Upper lobe of right lung (tissue), 1 donor: Measurements from ENCODE around the gene DOK7. TPM values are rescaled to one million over a fixed set of nuclear protein-coding genes. Genes with fewer than 3 reads are reported as not detected.

Experiments used
- ATAC-seq: fragments of 200-7000 bp; cut with Tn5 transposase; one replicate; pipeline ENCODE4 v1.9.1; 2020; ENCODE audit warnings: mild to moderate bottlenecking, moderate library complexity
- DNase-seq: peaks from one replicate; pipeline ENCODE4 v3.0.0-alpha.2; 2020
- H3K27ac ChIP-seq: fragments of 200-600 bp; one replicate; pipeline ENCODE4 v1.8.0; 2022
- H3K27me3 ChIP-seq: fragments of 200-600 bp; one replicate; pipeline ENCODE4 v1.8.0; 2022; ENCODE audit warnings: mild to moderate bottlenecking
- H3K36me3 ChIP-seq: fragments of 200-600 bp; one replicate; pipeline ENCODE4 v1.8.0; 2022
- H3K4me1 ChIP-seq: fragments of 200-600 bp; one replicate; pipeline ENCODE4 v1.8.0; 2022
- H3K4me3 ChIP-seq: fragments of 200-600 bp; one replicate; pipeline ENCODE4 v1.8.0; 2022; ENCODE audit warnings: mild to moderate bottlenecking
- H3K9me3 ChIP-seq: fragments of 200-600 bp; one replicate; pipeline ENCODE4 v1.8.0; 2022
- CTCF ChIP-seq: fragments of 200-600 bp; IDR thresholded peaks from one replicate; pipeline ENCODE4 v1.8.0; 2022; ENCODE audit warnings: antibody characterized with exemption
- intact Hi-C: fragments of 100-400 bp; cut with DNase I; formaldehyde crosslinking; loops from one replicate; pipeline ENCODE4 v1.11.0; 2022
- total RNA-seq: library from RNA; stranded (reverse); fragmentation: NEBNext Ultra II Directional; extraction: Animal tissue kit (Norgen Biotek cat#: 25700); gene quantifications from one replicate; pipeline ENCODE4 v1.2.1, GENCODE V29; 2021
- donor health status: DM: no; HTN: yes; CAD: no; lungs with severe emphysema.

Gene DOK7
- total RNA-seq, 1 donor from 2014 or later, result 3.6 TPM

- TF ChIP-seq CTCF, result no peak
- ATAC-seq (peak; percentile 39), DNase-seq (no peak)
- peaks cover 41% of the 10 kb centered on the region for H3K27me3 ChIP-seq
- H3K36me3 ChIP-seq, result no peaks in the 10 kb centered on the region
- H3K4me1 ChIP-seq, result peaks cover 14% of the 10 kb centered on the region
- H3K27ac ChIP-seq, result no peak overlapping the region
- intact Hi-C loops, result no loop called here
- no peak overlapping the region for H3K4me3 ChIP-seq
- H3K9me3 ChIP-seq, result no peaks in the 10 kb centered on the region
Observed at GRCh38 chr4:3484057-3484973, 21.2 kb downstream of the DOK7 start.

DNA sequence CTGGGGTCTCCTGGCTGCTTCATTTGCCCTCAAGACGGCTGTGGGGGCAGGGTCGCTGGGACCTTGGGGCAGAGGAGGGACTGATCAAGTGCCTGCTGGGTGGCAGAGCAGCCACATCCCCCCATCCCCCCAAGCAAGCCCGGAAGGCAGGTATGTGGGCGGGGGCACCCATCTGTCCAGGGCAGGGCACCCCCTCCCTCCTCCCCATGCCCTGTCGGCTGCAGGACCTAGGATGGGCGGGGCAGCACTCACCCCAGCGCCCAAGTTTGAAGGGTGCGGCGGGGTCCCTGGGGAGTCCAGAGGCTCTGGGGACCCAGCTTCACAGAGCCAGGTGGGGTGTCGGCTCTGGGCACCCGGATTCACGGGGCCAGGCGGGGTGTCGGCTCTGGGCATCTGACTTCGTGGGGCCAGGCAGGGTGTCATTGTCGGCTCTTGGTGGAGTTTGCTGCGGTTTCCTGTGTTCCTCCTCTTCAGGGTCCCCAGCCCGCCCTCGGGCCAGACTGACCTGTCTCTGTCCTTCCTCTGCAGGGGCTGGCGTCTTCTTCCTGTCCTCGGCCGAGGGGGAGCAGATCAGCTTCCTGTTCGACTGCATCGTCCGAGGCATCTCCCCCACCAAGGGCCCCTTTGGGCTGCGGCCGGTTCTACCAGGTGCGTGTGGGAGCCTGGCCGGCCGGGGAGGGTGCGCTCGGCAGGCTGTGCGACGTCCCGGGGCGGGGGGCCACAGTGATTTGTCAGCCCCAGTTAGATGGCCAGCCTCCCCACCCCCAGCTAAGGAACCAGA is 22.1 kb downstream of the DOK7 start:
- ATAC-seq, result peak; percentile 11
- no peak overlapping the region for H3K27ac ChIP-seq
- no peak for DNase-seq
- H3K4me1 ChIP-seq, result peaks cover 14% of the 10 kb centered on the region
- no peaks in the 10 kb centered on the region for H3K9me3 ChIP-seq
- H3K27me3 ChIP-seq, result peaks cover 41% of the 10 kb centered on the region
- H3K4me3 ChIP-seq, result no peak overlapping the region
- H3K36me3 ChIP-seq, result no peaks in the 10 kb centered on the region
- intact Hi-C loops, result no loop called here
- no peak for TF ChIP-seq CTCF

GRCh38 chr4:3485886-3486540 is 22.9 kb downstream of the DOK7 start:
- DNase-seq (no peak), ATAC-seq (no peak)
- no peak for TF ChIP-seq CTCF
- peaks cover 8% of the 10 kb centered on the region for H3K4me1 ChIP-seq
- H3K4me3 ChIP-seq, result no peak overlapping the region
- H3K27ac ChIP-seq, result no peak overlapping the region
- peaks cover 37% of the 10 kb centered on the region for H3K27me3 ChIP-seq
- intact Hi-C loops, result no loop called here
- no peaks in the 10 kb centered on the region for H3K36me3 ChIP-seq
- H3K9me3 ChIP-seq, result no peaks in the 10 kb centered on the region

GRCh38 chr4:3486541-3487540 is 23.7 kb downstream of the DOK7 start:
- no peaks in the 10 kb centered on the region for H3K36me3 ChIP-seq
- no peak overlapping the region for H3K4me3 ChIP-seq
- H3K27ac ChIP-seq, result no peak overlapping the region
- H3K4me1 ChIP-seq, result peaks cover 8% of the 10 kb centered on the region
- no peaks in the 10 kb centered on the region for H3K9me3 ChIP-seq
- intact Hi-C loops, result no loop called here
- H3K27me3 ChIP-seq, result peaks cover 38% of the 10 kb centered on the region
- no peak for TF ChIP-seq CTCF
- ATAC-seq (no peak), DNase-seq (no peak)

- Histone ChIP-seq H3K27ac (no peak overlapping the region), H3K4me3 (no peak overlapping the region), H3K9me3 (no peaks in the 10 kb centered on the region), H3K4me1 (peaks cover 8% of the 10 kb centered on the region), H3K27me3 (peaks cover 44% of the 10 kb centered on the region), H3K36me3 (no peaks in the 10 kb centered on the region)
- DNase-seq, result no peak
- no peak for ATAC-seq
- TF ChIP-seq CTCF, result no peak
- intact Hi-C loops, result no loop called here
Observed at GRCh38 chr4:3487861-3488260, 24.8 kb downstream of the DOK7 start.
